CD4-positive, alpha-beta T cell treated with Interleukin-1 beta for 1 hour (primary cell): ENCODE measurements around the gene HAND1.

Experiments used
- DNase-seq, 2 donors: peaks; one replicate each; pipeline ENCODE4 v3.0.0-alpha.2; 2020 to 2022

HAND1 gene

DNA sequence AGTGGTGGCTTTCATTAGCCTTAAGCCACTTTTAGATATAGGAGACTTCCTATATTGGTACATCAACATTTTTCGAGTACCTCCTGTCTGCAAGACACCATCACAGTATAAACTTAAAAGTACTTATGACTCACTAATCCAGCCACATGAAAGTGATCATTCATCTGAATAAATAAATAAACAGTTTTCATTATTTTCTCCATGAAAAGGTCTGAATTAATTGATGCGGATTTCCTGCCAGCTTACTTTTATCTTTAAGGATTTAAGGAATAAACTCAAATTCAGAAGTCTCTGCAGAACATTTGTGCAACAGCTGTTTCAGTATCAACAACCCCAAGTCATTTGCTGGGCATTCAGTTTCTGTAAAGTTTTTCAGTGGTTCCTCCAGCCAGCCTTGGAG is 28.2 kb downstream of the HAND1 start:
- DNase-seq: no peak

DNA sequence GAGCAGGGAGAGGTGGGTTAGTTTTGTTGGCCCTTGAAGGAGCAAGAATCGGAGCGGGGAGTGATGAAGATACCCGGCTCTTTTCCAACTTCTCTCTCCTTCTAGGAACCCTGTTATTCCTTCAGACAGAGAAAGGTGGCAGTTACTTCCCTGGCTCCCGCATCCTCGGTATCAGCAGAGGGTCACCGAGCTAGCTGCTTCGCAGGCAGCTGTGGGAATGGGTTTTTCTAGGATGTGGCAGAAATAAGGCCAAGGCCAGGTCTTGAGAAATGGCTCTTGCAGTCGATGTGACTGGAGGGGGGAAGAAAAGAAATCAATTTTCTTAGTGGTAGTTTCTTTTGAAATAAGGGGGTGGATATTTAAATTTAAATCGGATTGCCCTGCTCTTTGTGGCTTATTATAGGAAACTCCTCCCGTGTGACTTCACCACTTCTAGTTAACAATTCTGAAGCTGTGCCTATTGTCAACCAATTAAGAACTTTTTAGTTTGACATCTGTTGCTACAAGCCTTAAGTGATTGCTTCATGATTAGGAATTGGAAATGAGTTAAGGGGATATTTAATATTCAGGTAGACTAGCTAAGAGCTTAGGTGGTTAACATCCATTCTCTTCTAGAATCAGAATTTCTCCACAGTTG is 30.8 kb downstream of the HAND1 start:
- peak in 1 of 2 donors; percentile 11 for DNase-seq

DNA sequence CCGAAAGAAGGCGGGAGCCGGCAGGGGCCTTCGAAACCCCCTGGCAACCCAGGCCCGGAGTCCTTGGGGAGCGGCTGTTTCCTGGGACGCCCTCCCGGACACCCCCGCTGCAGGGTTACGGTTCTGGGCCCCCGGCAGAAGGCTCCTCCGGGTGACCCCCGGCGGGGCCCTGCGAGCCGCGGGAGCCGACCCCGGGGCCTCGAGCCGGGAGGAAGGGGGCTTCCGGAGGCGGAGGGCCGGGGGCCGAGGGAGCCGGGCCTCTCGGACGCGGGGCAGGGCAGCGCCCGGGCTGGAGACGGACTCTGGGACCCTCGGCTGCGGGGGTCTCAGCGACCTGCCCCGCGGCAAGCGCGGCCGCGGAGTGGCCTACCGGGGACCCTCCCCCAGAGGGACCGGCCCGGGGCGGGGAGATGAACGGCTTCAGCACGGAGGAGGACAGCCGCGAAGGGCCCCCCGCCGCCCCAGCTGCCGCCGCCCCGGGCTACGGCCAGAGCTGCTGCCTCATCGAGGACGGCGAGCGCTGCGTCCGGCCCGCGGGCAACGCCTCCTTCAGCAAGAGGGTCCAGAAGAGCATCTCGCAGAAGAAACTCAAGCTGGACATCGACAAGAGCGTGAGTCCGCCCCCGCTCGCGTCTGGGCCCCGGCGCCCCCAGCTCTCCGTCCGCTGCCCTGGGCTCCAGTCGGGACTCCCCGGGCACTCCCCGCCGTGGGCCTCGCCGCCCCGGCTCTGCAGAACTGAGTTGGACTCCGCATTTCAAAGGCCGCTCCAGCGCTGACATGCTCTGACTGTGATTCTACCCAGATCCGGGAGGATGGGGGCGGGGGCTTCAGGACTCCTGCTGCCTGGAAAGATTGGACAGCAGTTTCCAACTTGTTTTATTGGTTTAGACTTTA is 31.6 kb downstream of the HAND1 start:
- peak; percentile 8 to 39 for DNase-seq

DNA sequence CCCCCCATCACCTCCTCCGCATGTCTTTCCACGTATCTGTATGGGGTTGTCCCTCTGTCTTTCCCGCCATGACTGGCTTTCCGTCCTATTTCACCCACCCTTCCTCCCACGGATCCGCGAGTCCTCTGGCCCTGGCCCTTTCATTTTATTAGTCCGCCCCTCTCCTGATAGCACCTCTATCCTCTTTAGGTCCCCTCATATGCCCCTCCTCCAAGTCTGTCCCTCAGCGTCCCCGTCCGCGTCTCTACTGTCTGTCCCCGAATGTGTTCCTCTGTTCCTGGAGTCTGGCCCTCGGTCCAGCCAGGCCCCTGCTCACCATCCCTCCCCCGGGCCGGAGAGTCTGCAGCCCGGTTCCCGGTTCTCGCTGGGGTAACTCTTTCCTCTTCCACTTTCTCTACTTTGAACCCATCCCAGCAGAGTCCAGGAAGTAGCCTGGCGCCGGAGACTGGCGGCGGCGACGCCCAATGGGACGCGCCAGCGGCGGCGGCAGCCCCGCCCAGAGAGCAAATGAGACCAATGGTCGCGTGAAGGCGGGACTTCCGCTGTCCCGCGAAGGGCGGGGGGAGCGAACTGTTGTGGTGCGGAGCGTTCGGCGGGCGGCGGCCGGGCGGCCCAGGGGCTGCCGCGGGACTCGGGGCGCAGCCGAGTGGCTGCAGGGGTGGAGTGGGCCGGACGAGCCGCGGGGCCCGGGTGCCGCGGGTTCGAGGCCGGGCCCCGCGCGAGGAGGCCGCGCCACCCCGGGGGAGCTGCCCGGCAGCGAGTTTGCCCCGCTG is 32.4 kb downstream of the HAND1 start, which contains the start of gene SAP30L:
Gene SAP30L (plus strand): TSS at position 576 of the 773 bp plus-strand sequence. CDS start 608 bp downstream, outside the sequence.
- peak; percentile 95 to 96 for DNase-seq

DNA sequence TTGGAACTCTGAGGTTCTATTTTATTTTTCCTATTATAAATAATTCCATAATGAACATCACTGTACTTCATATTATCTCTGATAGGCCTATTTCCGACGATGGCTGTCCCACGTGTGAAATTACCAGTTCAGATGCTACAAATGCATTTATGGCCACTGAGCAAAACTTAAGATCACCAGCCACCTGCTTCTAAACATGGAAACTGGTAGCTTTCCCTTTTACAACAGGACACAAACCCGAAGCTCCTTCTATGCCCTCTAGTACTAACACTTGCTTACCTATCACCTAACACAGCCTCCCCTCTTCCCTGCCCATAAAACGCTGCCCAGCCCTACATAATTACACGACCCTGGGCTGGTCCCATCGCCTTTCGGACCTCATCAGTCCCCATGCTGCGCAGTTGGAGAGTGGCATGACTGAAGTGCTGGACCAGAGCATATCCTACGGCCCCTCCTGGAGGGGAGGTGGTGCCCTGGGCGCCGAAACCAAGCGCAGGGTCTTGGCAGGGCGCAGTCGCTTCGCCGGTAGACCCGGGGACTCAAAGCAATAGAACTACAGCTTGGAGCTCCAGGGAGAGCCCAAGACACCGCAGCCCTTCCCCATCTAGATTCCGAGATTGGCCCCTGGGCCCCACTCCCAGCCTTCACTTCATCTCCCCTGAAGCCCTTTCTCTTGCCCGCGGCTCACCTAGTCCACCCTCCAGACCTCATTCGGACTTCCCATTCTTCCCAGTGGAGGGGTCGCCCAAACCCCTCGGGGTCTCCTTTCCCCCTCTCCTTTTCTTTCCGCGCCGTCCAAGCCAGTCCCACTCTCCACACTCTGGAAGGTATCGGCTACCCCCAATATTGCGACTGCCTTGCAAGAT is 33.2 kb downstream of the HAND1 start:
- peak; percentile 9 for DNase-seq

DNA sequence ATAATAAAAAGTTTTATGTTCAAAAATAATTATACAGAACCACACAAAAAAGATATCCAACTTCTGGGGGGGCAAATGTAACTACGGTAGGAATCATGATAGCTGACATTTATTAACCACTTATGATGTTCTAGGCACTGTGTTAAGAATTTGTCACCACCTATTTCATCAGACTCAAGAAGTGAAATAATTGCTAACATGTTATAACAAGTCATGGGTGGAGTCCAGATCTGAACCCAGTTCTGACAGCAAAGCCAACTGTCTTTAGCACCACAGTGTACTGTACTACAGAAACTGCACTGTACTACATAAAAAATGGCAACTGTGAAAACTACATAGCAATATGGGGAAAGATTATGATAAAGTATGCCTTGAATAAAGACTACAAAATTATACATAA is 35.2 kb downstream of the HAND1 start:
- DNase-seq: no peak

DNA sequence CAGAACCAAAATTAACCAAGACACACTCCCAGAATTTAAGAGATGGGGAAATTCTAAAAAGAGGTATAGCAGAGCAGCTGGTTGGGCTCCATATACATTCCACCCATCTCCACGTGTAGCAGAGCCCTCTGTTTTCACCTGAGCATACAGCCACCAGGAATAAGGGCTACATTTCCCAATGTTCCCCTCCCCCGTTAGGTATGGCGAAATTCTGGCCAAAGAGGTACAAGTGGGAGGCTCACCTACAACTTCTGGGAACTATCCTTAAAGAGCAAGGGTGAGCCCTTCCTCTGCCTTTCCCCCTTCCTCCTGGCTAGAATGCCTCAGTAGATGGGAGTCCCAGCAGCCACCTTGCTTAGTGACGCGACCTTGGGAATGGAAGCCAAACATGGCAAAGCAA is 37.5 kb downstream of the HAND1 start:
- DNase-seq: no peak

DNA sequence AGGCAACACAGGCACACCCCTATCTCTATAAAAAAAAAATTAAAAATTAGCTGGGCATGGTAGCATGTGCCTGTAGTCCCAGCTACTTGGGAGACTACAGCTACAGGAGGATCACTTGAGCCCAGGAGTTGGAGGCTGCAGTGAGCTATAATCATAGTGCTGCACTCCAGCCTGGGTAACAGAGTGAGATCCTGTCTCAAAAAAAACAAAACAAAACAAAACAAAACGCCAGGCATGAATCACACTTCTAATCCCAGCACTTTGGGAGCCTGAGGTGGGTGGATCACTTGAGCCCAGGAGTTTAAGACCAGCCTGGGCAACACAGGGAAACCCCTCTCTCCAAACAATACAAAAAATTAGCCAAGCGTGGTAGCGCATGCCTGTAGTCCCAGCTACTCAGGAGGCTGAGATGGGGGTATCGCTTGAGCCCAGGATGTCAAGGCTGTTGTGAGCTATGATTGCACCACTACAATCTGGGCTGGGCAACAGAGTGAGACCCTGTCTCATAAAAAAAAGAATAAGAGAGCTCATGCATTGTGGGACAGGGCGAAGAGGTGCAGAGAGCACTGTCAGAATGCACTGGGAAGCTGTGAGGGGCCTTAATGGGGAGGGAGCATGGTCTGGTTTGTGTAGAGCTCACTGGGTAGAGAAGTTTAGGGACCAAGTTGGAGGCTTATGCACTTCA is 40.6 kb downstream of the HAND1 start:
- DNase-seq: no peak

DNA sequence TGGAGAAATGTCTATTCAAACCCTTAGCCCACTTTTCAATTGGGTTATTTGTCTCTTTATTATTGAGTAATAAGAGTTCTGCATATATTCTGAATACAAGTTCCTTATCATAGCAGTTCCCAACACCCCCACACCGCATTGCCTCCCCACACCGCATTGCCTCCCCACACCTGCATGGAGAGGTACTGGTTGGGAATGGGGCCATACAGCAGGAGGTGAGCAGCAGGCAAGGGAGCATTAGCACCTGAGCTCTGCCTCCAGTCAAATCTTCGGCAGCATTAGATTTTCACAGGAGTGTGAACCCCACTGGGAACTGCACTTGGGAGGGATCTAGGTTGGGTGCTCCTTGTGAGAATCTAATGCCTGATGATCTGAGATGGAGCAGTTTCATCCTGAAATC is 42.8 kb downstream of the HAND1 start:
- DNase-seq: no peak

DNA sequence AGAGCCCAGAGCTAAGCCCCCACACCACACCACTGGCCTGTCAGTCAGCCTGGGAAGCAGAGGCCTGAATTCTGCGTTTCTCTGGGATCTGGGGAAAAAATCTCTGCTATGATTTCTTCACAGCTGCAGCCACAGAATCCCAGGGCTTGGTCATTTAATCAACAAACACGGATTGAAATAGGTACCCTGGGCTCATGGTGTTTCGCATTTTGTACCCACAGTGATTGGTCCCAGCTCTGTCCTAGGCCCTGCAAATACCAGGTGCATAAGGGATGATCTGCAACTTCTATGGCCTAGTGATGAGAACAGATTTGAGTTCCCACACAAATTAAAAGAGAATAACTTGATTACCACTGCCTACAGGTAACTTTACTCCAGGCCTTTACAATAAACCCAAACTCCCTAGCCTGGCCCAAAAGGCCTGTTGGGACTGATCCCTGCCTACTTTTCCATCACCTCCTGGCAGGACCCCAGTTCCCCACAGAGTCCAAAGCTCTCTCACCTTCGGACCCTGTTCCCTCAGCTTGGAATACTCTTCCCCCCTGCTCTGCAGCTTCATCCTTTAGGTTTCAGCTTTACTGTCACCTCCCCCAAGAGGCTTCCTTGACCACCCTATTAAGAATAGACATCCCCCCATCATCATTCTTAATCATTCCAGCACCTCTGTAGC is 46.9 kb downstream of the HAND1 start:
- no peak for DNase-seq

DNA sequence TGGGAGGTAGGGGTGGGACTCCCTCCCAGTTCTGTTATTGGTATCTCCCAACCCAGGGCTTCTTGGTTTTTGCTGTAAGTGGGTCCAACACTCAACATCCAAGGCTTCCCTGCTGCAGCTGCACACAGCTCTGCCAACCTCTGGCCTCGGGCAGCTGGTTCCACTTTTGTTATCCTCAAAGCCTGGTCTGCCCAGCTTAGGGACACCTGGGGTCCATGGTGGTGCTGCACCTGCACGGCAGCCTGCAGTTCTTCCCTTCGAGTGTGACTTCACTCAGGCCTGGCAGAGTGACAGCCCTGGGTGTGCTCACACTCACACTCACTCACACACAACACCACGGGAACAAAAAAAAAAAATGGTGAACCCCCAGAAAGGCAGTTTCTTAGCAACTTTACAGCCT is 47.6 kb downstream of the HAND1 start:
- DNase-seq: no peak

DNA sequence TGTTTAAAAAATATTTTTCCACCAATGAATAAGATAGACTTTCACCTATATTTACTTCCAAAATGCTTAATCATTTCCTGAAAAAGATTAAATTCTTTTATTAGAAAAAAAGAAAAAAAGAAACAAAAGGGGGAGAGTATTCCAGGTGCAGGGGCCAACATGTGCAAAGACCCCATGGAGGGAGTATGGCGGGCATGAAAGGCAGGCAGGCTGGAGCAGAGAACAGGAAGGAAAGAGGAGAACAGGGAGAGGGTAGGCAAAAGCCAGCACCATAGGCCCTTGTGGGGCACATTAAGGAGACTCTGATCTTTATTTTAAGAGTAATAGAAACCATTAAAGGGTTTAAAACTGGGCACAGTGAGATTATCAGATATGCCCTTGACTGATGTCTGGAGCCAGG is 48.7 kb downstream of the HAND1 start:
- no peak for DNase-seq

DNA sequence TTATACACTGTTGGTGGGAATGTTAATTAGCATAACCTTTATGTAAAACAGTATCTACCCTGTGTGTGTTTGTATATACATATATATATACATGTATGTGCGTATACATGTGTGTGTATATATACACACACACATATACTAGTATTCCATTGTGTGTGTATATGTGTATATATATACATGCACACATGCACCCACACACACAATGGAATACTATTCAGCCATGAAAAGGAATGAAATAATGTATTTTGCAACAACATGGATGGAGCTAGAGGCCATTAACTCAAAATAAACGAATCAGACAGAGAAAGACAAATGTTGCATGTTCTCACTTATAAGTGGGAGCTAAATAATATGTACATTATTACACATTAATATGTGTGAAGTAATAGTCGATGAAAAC is 49.8 kb downstream of the HAND1 start:
- DNase-seq: no peak
